Activated naive CD4-positive, alpha-beta T cell treated with anti-CD3 and anti-CD28 coated beads for 36 hours (primary cell): ENCODE results near the gene CIPC. TPM values are rescaled to one million over a fixed set of nuclear protein-coding genes. Genes with fewer than 3 reads are reported as not detected.

Experiments used
- CTCF ChIA-PET: fragments of 350-600 bp; sonication (Branson Sonifier 250); formaldehyde crosslinking; loops from one replicate; lab custom pipeline; 2021; ENCODE audit warnings: antibody characterized with exemption; lab: Charles Lee
- DNase-seq: peaks from one replicate; pipeline ENCODE4 v3.0.0-alpha.2; 2020
- H3K27ac Mint-ChIP-seq: one replicate; pipeline ENCODE4 v1.8.0; 2021; ENCODE audit warnings: mild to moderate bottlenecking, mixed read lengths
- H3K27me3 Mint-ChIP-seq: one replicate; pipeline ENCODE4 v1.8.0; 2021; ENCODE audit warnings: low read depth, mixed read lengths
- H3K36me3 Mint-ChIP-seq: one replicate; pipeline ENCODE4 v1.8.0; 2021; ENCODE audit warnings: low read depth, mixed read lengths
- H3K4me1 Mint-ChIP-seq: one replicate; pipeline ENCODE4 v1.8.0; 2021; ENCODE audit warnings: low read depth, mixed read lengths
- H3K4me3 Mint-ChIP-seq: one replicate; pipeline ENCODE4 v1.8.0; 2021; ENCODE audit warnings: mild to moderate bottlenecking, moderate library complexity, mixed read lengths
- H3K9me3 Mint-ChIP-seq: one replicate; pipeline ENCODE4 v1.8.0; 2021; ENCODE audit warnings: mixed read lengths
- intact Hi-C: fragments of 100-400 bp; cut with micrococcal nuclease; formaldehyde crosslinking; loops from one replicate; pipeline ENCODE4 v1.15.1; 2023
- total RNA-seq, 2 experiments: library from RNA; stranded (reverse); gene quantifications; one replicate each; pipeline ENCODE4 v1.2.3, GENCODE V29; 2021

Gene CIPC
- total RNA-seq, 2 experiments from 2014 or later = 5.6 to 6.1 TPM

DNA sequence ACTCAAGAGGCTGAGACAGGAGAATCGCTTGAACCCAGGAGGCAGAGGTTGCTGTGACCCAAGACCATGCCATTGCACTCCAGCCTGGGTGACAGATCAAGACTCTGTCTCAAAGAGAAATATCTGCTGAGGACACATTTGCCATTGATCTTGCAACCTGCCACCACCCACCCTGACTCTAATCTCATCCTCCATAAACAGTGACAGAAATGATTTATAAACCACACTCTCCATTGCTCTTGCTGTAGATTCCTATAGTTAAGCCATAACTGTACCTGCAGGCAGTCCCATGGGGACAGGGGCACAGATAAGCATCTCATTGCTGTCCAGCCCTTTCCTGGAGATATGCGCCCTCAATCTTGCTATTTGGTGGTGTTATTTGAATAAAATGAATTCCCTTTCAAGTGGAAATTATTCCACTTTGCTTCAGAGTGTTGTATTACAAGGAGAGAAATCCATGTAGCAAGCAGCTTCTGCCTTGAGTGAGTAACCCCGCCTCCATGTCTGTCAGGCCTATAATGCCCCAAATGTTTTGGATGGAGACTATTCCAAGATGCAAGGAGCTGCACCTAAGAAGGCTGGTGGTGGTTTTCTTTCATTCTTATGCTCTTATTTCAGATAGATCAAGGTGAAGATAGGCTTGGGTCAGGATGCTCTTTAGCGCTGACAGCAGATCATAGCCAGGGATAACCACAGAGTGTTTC, 46.5 kb downstream of the CIPC start:
- Mint-ChIP-seq H3K4me1 (peaks cover 14% of the 10 kb centered on the region), H3K9me3 (no peaks in the 10 kb centered on the region), H3K27me3 (peaks cover 65% of the 10 kb centered on the region), H3K27ac (no peak overlapping the region), H3K4me3 (no peak overlapping the region), H3K36me3 (no peaks in the 10 kb centered on the region)
- no peak for DNase-seq
- CTCF ChIA-PET = interaction anchor here (2.2 to 2.9 kb wide), 2 partner anchors 10 to 171 kb away, joined by 10 read pairs; no protein-coding TSS in a partner anchor
- intact Hi-C loops = no loop called here

DNA sequence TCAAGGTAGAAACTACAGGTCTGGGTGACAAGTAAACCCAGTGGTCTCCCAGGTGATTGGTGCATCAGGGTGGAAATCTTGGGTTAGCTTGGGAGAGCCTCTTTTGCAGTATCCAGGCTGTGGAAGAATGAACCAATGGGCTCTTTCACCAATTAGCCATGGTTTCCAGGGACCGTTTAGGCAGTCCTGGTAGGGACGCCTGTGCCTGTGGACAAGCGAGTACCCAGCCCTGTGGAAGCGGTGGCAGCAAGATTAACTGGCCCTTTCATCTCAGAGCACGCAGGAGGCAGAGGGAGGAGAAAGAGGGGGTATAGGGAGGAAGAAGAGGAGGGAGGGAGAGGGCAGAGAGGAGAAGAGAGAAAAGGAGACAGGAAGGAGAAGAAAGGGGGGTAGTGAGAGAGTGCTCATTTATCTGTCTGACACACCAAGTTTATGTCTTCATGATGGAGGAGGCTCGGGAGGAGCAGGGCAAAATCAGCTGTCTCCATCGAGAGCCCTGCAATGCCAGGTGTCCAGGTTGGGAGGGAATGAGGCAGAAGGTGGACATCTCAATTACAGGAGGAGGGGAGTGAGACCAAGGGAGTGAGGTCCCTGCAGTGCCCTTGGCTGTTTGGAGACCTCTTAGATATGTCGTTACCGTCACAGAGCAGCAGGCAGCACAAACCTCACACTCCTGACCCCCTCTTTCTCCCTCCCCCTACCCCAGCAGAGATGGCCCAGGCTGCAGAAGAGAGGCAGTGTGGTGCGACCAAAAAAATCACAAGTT, 48.1 kb downstream of the CIPC start:
- intact Hi-C loops = no loop called here
- no peaks in the 10 kb centered on the region for H3K36me3 Mint-ChIP-seq
- CTCF ChIA-PET = interaction anchor here (1.1 to 1.5 kb wide), 3 partner anchors 22 to 170 kb away, joined by 3 to 10 read pairs (median 4); no protein-coding TSS in a partner anchor
- H3K27me3 Mint-ChIP-seq = peaks cover 55% of the 10 kb centered on the region
- H3K27ac Mint-ChIP-seq = no peak overlapping the region
- no peaks in the 10 kb centered on the region for H3K9me3 Mint-ChIP-seq
- H3K4me3 Mint-ChIP-seq = no peak overlapping the region
- DNase-seq = no peak
- peaks cover 4% of the 10 kb centered on the region for H3K4me1 Mint-ChIP-seq

DNA sequence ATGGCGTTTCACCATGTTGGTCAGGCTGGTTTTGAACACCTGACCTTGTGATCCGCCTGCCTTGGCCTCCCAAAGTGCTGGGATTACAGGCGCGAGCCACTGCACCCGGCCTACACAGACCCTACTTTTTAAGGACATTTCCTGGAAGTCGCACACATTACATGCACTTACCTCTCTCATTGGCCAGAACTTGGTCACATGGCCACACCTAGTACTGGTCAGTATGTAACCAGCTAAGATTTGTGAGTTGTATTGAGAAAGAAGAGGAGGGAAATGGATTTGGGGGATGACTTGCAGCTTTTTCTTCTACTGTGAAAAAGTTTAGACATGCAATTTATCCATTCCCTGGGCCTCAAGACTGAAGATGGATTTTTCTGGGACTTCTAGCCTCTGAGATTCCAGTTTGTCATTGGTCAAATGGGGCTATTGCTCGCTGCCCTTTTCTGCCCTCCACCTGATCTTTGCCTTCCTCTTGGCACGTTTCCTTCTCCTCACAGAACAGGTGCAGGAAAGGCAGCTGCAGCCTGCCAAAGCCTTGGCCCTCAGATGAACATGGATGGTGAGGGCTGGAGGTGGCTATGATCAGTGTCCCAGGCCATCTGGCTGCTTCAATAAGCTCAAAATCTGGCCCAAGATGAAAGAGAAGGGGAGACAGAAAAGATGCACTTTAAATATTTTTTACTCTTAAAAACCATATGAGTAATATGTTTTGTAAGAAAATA, 50.6 kb downstream of the CIPC start:
- CTCF ChIA-PET = interaction anchor here (1.4 to 8.1 kb wide), 7 partner anchors 13 to 273 kb away, joined by 3 to 119 read pairs (median 6); no protein-coding TSS in a partner anchor
- Mint-ChIP-seq H3K27ac (no peak overlapping the region), H3K4me1 (no peaks in the 10 kb centered on the region), H3K36me3 (no peaks in the 10 kb centered on the region), H3K4me3 (no peak overlapping the region), H3K27me3 (peaks cover 46% of the 10 kb centered on the region), H3K9me3 (no peaks in the 10 kb centered on the region)
- intact Hi-C loops = no loop called here
- no peak for DNase-seq

DNA sequence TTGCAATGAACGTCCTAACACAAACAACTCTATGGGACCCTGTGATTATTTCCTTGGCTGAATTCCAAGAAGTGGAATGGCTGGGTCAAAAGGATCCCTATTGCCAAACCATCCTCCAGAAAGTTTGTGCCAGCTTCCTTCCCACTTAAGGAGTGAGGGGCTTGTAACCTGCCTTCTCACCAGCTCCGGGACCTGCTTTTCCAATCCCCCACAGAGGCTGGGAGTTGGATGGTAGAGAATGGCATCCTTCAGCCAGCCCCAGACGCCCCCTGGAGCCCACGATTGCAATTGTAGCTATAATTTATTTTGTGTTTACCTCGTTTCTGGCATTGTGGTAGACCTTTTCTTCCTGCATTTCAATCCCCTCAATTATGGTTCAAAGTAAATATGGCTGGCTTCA, 53.2 kb downstream of the CIPC start:
- peak; percentile 26 for DNase-seq
- Mint-ChIP-seq H3K36me3 (no peaks in the 10 kb centered on the region), H3K27me3 (peaks cover 32% of the 10 kb centered on the region), H3K4me3 (no peak overlapping the region), H3K9me3 (no peaks in the 10 kb centered on the region), H3K27ac (no peak overlapping the region), H3K4me1 (no peaks in the 10 kb centered on the region)
- CTCF ChIA-PET = interaction anchor here (0.5 to 8.1 kb wide), 19 partner anchors 8 to 446 kb away, joined by 3 to 119 read pairs (median 4); no protein-coding TSS in a partner anchor
- intact Hi-C loops = loop anchor here (5.0 kb wide), 1 partner anchor 401 kb away; no protein-coding TSS in a partner anchor

DNA sequence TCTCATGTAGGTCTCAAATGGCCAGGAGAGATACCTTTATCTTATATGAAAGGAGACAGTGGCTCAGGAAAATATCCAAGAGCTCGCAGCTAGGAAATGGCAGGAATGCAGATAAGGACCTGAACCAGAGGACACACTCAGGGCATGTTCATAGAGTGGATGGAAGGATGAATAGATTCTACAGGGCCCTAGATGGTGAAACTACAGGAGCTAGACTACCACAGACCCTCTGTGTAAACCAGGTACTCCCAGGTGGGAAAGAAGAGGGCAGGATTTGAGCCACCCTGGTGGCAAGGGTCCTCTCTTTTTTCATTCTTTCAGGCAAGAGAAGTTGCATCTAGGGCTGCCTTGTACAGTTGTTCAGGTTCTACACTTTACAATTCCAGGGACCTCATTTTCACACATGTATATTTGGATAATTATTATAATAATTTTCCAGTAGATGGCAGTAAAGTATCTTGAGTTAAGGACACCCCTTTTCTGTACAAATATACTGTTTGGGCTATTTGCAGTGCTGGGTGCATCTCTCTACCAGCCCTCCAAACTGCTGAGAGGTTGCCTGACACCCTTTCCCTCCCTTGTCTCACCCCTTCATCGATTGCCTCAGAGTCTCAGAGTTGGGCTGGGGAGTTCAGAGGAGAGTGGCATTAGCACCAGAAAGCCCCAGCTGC, 54.0 kb downstream of the CIPC start:
- no peaks in the 10 kb centered on the region for H3K36me3 Mint-ChIP-seq
- H3K9me3 Mint-ChIP-seq = no peaks in the 10 kb centered on the region
- DNase-seq = no peak
- no peaks in the 10 kb centered on the region for H3K4me1 Mint-ChIP-seq
- H3K4me3 Mint-ChIP-seq = no peak overlapping the region
- CTCF ChIA-PET = interaction anchor here (0.5 to 8.1 kb wide), 28 partner anchors 9 to 446 kb away, joined by 3 to 119 read pairs (median 4); no protein-coding TSS in a partner anchor
- intact Hi-C loops = loop anchor here (1.0 to 5.0 kb wide), 3 partner anchors 61 to 400 kb away; no protein-coding TSS in a partner anchor
- no peak overlapping the region for H3K27ac Mint-ChIP-seq
- peaks cover 25% of the 10 kb centered on the region for H3K27me3 Mint-ChIP-seq

DNA sequence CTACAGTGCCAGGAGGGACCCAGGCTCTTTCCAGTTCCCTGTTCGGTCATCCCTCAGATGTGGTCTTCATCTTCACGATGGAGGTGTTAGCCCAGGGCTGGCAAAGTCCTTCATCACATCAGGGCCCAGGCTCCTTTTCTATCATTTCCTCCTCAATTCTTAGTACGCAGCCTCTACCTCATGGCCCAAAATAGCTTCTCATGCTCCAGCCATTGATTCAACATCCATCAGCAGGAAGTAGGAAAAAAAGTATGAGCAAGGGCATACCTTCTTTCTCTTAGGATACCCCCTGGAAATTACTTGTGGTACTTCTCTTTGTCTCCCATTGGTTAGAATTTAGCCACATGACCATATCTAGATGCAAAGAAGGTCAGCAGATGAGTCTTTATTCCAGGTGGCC, 55.7 kb downstream of the CIPC start:
- H3K4me1 Mint-ChIP-seq = no peaks in the 10 kb centered on the region
- DNase-seq = no peak
- H3K4me3 Mint-ChIP-seq = no peak overlapping the region
- H3K36me3 Mint-ChIP-seq = no peaks in the 10 kb centered on the region
- H3K27me3 Mint-ChIP-seq = peaks cover 29% of the 10 kb centered on the region
- no peaks in the 10 kb centered on the region for H3K9me3 Mint-ChIP-seq
- H3K27ac Mint-ChIP-seq = no peak overlapping the region
- CTCF ChIA-PET = interaction anchor here (0.7 to 8.1 kb wide), 8 partner anchors 11 to 636 kb away, joined by 3 to 119 read pairs (median 8); no protein-coding TSS in a partner anchor
- intact Hi-C loops = loop anchor here (5.0 kb wide), 1 partner anchor 398 kb away; no protein-coding TSS in a partner anchor

DNA sequence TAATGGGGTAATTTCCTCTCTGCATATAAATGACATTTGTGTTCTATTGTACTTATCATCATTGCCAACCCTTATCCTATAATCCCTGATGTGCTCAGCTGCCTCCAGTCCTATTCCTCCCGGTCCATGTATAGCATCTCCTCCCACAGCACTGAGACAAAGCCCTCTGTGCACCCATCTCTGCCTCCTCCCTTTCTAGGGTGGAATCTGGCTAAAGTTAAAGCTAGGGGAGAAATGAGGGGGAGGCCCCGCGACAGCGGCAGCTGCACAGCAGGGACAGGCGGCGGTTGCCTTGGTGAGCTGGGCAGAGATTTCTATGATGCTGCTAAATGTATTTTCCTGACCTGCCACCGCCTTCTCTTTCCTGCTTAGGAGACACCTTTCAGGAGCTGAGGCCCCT, 56.4 kb downstream of the CIPC start:
- peaks cover 32% of the 10 kb centered on the region for H3K27me3 Mint-ChIP-seq
- no peaks in the 10 kb centered on the region for H3K4me1 Mint-ChIP-seq
- intact Hi-C loops = loop anchor here (5.0 kb wide), 1 partner anchor 398 kb away; no protein-coding TSS in a partner anchor
- H3K27ac Mint-ChIP-seq = no peak overlapping the region
- H3K9me3 Mint-ChIP-seq = no peaks in the 10 kb centered on the region
- CTCF ChIA-PET = interaction anchor here (1.1 to 8.1 kb wide), 3 partner anchors 18 to 161 kb away, joined by 4 to 119 read pairs (median 5); no protein-coding TSS in a partner anchor
- no peaks in the 10 kb centered on the region for H3K36me3 Mint-ChIP-seq
- H3K4me3 Mint-ChIP-seq = no peak overlapping the region
- DNase-seq = no peak

DNA sequence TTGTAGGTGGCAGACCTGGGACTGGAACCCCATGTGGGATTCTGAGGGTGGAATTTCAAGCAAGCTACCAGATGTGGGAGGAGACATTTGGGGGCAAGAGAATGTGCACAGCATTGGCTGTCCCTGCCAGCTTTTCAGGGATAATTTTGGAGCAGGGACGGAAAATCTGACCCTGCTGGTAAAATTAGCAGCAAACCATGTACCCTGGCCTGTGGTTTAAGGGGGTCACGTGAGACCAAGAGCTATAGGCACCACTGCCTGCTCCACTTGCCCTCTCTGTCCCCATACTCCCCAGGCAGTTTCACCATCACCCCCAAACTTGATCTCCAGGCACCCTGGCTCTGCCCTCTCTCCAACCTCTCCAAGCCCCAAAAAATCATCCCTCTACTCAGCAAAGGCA, 57.0 kb downstream of the CIPC start:
- Mint-ChIP-seq H3K4me3 (no peak overlapping the region), H3K27me3 (peaks cover 32% of the 10 kb centered on the region), H3K27ac (no peak overlapping the region), H3K9me3 (no peaks in the 10 kb centered on the region), H3K4me1 (no peaks in the 10 kb centered on the region), H3K36me3 (no peaks in the 10 kb centered on the region)
- intact Hi-C loops = no loop called here
- no peak for DNase-seq
- CTCF ChIA-PET = interaction anchor here (1.1 to 8.1 kb wide), 2 partner anchors 17 to 160 kb away, joined by 5 to 119 read pairs; no protein-coding TSS in a partner anchor

DNA sequence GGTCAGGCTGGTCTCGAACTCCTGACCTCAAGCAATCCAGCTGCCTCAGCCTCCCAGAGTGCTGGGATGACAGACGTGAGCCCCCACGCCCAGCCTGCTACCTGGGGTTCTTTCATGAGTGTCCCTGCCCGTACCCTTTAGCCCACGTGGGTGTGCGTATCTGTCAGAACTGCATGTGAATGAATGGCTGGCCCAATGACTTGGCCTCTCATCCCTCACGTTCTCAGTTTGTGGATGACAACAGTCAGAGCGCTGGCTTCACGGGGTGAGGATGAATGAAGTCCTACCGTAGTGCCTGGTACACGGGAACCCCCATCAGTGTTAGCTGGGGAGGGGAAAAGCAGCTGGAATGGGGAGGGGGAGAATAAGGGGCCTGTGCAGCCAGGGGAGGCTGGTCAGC, 59.7 kb downstream of the CIPC start:
- intact Hi-C loops = no loop called here
- CTCF ChIA-PET = interaction anchor here (1.6 kb wide), 1 partner anchor 159 kb away, joined by 3 read pairs; no protein-coding TSS in a partner anchor
- Mint-ChIP-seq H3K4me1 (no peaks in the 10 kb centered on the region), H3K27ac (no peak overlapping the region), H3K27me3 (peaks cover 30% of the 10 kb centered on the region), H3K36me3 (no peaks in the 10 kb centered on the region), H3K4me3 (no peak overlapping the region), H3K9me3 (no peaks in the 10 kb centered on the region)
- DNase-seq = no peak

DNA sequence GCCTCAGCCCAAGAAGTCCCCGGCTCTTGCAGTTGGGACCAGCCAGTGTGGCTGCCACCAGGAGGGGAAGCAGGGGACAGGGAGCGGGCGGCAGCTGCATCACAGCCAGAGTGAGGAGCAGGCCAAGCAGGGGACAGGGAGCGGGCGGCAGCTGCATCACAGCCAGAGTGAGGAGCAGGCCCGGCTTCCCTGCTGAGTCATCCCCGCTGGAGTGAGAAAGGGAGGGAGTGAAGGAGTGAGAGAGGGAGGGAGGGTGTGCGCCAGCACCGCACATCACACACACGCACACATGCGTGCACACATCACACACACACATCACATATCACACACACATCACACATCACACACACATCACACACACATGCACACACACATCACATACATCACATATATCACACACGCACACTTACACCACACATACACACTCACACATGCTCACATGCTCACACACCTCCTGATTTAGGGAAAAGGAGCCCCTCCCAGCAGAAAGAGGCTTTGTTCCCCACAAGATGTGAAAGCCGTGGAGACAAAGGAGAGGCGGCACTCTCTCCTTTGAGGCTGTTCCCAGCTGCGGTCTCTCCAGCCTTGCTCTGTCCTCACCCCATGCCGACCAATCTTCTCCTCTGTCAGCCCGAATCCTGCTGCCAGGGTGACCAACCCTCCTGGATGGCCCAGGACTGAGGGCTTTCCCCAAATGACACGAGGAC, 60.3 kb downstream of the CIPC start:
- H3K36me3 Mint-ChIP-seq = no peaks in the 10 kb centered on the region
- DNase-seq = no peak
- H3K27me3 Mint-ChIP-seq = peaks cover 25% of the 10 kb centered on the region
- intact Hi-C loops = no loop called here
- H3K4me3 Mint-ChIP-seq = no peak overlapping the region
- H3K27ac Mint-ChIP-seq = no peak overlapping the region
- no peaks in the 10 kb centered on the region for H3K9me3 Mint-ChIP-seq
- CTCF ChIA-PET = interaction anchor here (1.6 kb wide), 1 partner anchor 158 kb away, joined by 3 read pairs; no protein-coding TSS in a partner anchor
- no peaks in the 10 kb centered on the region for H3K4me1 Mint-ChIP-seq

DNA sequence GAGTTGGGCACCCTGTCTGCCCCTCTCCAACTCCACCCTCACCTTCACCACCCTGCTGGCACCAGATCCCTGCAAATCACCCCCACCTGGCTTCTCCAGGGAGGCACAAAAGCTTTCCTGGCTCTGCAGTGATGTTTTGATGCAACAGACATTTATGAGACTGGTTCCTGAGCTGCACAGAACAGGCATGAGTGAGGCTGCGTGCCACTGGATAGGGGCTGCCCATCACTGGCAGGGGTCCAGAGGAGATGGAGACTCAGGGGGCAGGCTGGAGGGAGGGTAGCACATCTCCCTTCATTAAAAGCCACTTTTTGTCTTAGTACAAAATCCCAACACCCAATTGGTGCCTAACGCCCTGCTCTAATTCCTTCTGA, 60.8 kb downstream of the CIPC start:
- no peak overlapping the region for H3K4me3 Mint-ChIP-seq
- H3K36me3 Mint-ChIP-seq = no peaks in the 10 kb centered on the region
- intact Hi-C loops = no loop called here
- CTCF ChIA-PET = no interaction called here
- H3K9me3 Mint-ChIP-seq = no peaks in the 10 kb centered on the region
- H3K27ac Mint-ChIP-seq = no peak overlapping the region
- DNase-seq = no peak
- H3K4me1 Mint-ChIP-seq = no peaks in the 10 kb centered on the region
- peaks cover 22% of the 10 kb centered on the region for H3K27me3 Mint-ChIP-seq
